Choroid plexus epithelial cell (primary cell): ENCODE data around the gene RASSF4.

ENCODE experiments used
- DNase-seq: peaks from one replicate; pipeline ENCODE4 v3.0.0-alpha.2; 2010; ENCODE audit warnings: low read depth
- H3K4me3 ChIP-seq: 2 replicates; pipeline ENCODE4 v1.5.1; 2011; ENCODE audit warnings: low read depth, mild to moderate bottlenecking, control low read depth, low read length, moderate library complexity
- CTCF ChIP-seq: conservative IDR thresholded peaks from 2 replicates; pipeline ENCODE4 v1.5.1; 2011; ENCODE audit warnings: low read depth, mild to moderate bottlenecking, control low read depth, inconsistent platforms, low read length, moderate library complexity

Gene RASSF4

DNA sequence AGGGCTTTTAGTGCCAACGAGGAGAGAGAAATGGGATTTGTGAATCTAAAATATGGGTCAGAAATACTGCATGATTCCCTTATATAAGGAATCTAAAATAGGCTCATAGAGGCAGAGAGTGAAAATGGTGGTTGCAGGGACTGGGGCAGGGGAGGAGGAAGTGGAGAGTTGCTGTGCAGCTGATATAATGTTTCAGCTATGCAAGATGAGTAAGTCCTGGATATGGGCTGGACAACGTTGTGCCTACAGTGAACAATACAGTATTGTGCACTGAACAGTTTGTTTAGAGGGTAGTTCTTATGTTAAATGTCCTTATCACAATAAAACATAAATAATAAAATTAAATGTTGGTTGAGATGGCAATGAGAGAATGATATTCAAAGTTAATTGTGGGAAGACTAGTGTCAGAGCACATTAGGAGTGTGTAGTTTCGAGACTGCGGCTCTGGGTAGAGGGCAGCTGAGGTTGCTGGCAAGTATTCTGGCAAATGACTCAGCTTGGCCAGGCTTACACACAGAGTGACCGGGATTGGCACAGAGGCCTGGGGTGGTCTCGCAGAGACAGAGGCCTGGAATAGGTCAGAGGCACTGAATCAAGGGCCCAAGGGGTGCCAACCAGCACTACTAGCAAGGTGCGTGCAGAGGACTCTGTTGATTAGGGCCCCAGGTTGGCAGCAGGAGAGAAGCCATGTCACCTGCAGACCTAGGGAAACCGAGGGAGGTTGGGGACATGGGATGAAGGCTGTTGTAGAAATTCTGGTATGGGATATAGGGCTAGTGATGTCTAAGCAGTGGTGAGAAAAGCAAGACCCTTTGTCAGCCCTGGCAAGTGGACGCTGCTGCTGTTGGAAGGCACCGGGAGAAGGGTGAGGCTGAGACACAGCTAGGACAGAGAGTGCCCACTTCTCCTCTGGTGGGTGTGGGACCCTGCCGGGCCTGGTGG, 21.8 kb downstream of the RASSF4 start:
- TF ChIP-seq CTCF = no peak
- no peak overlapping the region for H3K4me3 ChIP-seq
- DNase-seq = peak; percentile 92

- no peak for DNase-seq
- no peak overlapping the region for H3K4me3 ChIP-seq
Observed at GRCh38 chr10:44982114-44982460, 22.5 kb downstream of the RASSF4 start.

GRCh38 chr10:44982496-44982895, 22.9 kb downstream of the RASSF4 start:
- DNase-seq = no peak
- no peak for TF ChIP-seq CTCF
- H3K4me3 ChIP-seq = no peak overlapping the region

More at GRCh38 chr10:44982114-44982460, 22.5 kb downstream of the RASSF4 start:
- TF ChIP-seq CTCF = no peak

- H3K4me3 ChIP-seq = no peak overlapping the region
- no peak for DNase-seq
- TF ChIP-seq CTCF = no peak
Observed at GRCh38 chr10:44983066-44983894, 23.7 kb downstream of the RASSF4 start.

GRCh38 chr10:44983895-44984278, 24.3 kb downstream of the RASSF4 start:
- H3K4me3 ChIP-seq = no peak overlapping the region
- no peak for DNase-seq
- TF ChIP-seq CTCF = no peak

DNA sequence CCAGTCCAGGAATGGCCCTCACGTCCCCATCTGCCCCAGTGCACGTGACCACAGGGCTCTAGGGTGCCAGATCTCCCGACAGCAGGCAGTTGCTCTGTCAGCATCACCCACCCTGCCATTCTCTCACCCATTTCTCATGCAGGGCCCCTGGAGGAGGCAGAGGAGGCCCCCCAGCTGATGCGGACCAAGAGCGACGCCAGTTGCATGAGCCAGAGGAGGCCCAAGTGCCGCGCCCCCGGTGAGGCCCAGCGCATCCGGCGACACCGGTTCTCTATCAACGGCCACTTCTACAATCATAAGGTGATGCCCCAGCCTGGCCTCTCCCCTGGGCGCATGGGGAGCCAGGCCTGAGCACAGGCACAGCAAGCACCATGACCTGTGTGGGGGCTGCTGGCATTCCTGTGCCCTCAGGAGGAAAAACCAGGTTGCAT, 25.1 kb downstream of the RASSF4 start:
- no peak overlapping the region for H3K4me3 ChIP-seq
- DNase-seq = no peak
- TF ChIP-seq CTCF = no peak
